NCI-H2107 treated with DMSO at 0.1 percent for 48 hours (cell line): ENCODE measurements around the gene IZUMO1.
"Not testable (repeated sequence)": the region's sequence is repeated elsewhere in the genome, so short reads cannot be mapped to it uniquely, and the experiment has no call there.

Experiments
- DNase-seq: peaks from one replicate; lab custom pipeline; 2025; ENCODE audit not compliant: unreplicated experiment; lab: John Stamatoyannopoulos, UW

The IZUMO1 gene

GRCh38 chr19:48738557-48739403, 7.9 kb downstream of the IZUMO1 start:
- peak; percentile 65 for DNase-seq

GRCh38 chr19:48737360-48737998, 9.2 kb downstream of the IZUMO1 start:
- DNase-seq, result no peak

GRCh38 chr19:48735031-48735615, 11.6 kb downstream of the IZUMO1 start:
- DNase-seq, result no peak

- no peak for DNase-seq
Measured at GRCh38 chr19:48734625-48735024, 12.1 kb downstream of the IZUMO1 start.

- no peak for DNase-seq
Measured at GRCh38 chr19:48731452-48731851, 15.3 kb downstream of the IZUMO1 start.

GRCh38 chr19:48728911-48729664, 17.6 kb downstream of the IZUMO1 start:
- no peak for DNase-seq

GRCh38 chr19:48726556-48726955, 20.2 kb downstream of the IZUMO1 start:
- no peak for DNase-seq

GRCh38 chr19:48724796-48725753, 21.6 kb downstream of the IZUMO1 start:
- no peak for DNase-seq

GRCh38 chr19:48722196-48722708, 24.5 kb downstream of the IZUMO1 start:
- DNase-seq, result no peak

- peak; percentile 98 for DNase-seq
Measured at GRCh38 chr19:48720613-48721296, 26.0 kb downstream of the IZUMO1 start.

- DNase-seq, result no peak
Measured at GRCh38 chr19:48720251-48720612, 26.5 kb downstream of the IZUMO1 start.

- peak; percentile 29 for DNase-seq
Measured at GRCh38 chr19:48719263-48720171, 27.2 kb downstream of the IZUMO1 start, which contains the start of gene MAMSTR. MAMSTR (minus strand) TSS chr19:48719725; CDS start chr19:48719031, 694 bp downstream.

- no peak for DNase-seq
Measured at GRCh38 chr19:48718711-48719231, 27.9 kb downstream of the IZUMO1 start.

GRCh38 chr19:48718106-48718505, 28.6 kb downstream of the IZUMO1 start:
- DNase-seq, result not testable (repeated sequence)

- no peak for DNase-seq
Measured at GRCh38 chr19:48716562-48717291, 30.0 kb downstream of the IZUMO1 start.

GRCh38 chr19:48715681-48716171, 31.0 kb downstream of the IZUMO1 start:
- DNase-seq, result no peak
